ENCODE data around the gene SLC9C1.

The SLC9C1 gene

GRCh38 chr3:112130638-112130993 lies 163.4 kb downstream of the SLC9C1 start:
- DNase-seq (ENCODE audit: low spot score), result no peak

GRCh38 chr3:112129925-112130637 lies 163.9 kb downstream of the SLC9C1 start:
- DNase-seq (ENCODE audit: low spot score), result no peak

GRCh38 chr3:112128843-112129727 lies 164.9 kb downstream of the SLC9C1 start:
- no peak for DNase-seq (ENCODE audit: low spot score)

DNA sequence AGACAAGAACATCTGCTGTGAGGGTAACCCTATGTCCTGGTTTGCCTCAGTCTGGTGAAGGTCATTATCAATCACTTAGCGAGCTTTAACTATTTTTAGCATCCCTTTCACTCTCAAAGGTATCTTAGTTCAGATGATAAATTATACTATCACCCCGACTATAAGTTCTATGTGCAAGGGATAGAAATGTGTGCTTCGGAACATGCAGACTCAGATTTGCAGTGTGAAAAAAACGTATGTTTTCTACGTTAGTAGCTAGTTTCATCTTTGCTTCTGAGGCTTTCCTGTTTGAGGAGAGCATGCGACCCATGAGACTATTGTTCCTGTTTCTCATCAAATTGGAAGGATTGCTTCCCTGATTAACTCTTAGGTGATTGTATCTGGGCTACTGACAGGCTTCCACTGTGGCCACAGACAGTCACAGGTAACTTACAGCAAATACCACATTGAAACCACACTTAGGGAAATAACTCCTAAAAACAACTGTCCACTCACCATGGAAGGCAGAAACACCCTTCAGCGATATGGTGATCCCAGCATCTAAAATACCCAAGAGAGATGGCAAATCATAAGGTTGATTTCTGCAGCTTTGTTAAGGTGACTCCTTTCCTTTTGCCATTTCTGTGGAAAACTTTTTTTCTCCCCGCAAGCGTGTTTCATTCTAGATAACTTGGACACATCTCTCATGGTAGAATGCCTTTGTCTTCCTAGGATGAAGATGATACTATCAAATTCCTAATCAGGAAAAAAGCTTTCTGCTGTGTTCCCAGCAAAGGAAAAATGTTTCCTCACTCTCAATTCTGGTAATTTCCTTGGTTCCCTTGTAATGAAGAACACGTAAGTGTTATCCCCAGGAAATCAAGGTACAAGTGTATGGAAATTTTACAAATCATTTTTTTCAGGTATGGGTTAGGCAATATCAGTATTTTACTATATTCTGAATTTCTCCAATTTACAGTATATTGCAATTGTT lies 166.2 kb downstream of the SLC9C1 start:
- DNase-seq (ENCODE audit: low spot score), result no peak

DNA sequence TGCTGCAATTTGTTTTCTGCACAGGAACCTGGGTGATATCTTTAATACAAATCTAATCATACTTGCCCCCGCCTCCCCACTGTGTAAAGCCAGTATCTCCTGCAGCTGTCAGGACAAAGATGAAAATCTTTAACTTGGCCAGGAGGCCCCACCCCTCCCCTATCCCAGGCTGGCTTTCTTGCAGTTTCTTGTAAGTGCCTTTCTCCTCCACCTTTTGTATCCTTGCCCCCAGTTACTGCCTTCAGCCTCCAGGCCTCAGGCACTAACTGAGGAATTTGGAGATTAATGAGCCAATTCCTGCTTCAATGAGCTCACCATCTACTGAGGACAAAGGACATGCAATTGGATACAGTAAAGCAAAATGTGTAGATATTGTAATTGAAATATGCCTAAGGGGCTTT lies 167.5 kb downstream of the SLC9C1 start:
- no peak for DNase-seq (ENCODE audit: low spot score)

DNA sequence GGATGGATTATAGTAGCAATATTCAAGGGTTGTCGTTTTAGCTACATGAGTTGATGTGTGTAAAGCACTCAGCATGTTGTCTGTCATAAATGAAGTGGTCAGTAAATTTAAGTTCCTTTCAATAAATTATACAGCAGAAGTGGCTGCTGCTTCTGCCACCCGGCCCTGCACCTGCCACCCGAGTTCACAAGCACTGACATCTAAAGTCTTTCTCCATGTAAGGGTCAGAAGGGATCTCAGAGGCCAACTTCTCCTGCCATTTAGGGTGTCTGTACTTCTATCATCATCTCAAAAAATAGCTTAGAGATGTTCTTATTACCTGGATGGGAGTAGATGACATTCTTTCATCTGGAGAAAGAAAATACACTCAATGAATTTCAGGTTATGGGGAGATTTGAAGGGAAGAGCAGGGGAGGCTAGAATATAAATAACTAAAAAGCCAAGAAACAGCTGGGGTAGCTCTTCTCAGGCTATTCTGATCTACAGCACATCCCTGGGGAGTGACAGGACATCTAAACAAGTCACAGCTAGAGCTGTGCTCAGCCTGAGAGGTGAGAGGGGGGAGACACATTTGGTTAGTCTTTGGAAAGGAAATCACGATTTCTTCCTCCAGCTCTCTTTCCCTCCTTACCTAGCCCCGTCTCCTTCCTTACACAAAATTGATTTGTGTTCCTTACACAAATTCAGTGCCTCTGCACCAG lies 169.0 kb downstream of the SLC9C1 start:
- DNase-seq (ENCODE audit: low spot score), result no peak

DNA sequence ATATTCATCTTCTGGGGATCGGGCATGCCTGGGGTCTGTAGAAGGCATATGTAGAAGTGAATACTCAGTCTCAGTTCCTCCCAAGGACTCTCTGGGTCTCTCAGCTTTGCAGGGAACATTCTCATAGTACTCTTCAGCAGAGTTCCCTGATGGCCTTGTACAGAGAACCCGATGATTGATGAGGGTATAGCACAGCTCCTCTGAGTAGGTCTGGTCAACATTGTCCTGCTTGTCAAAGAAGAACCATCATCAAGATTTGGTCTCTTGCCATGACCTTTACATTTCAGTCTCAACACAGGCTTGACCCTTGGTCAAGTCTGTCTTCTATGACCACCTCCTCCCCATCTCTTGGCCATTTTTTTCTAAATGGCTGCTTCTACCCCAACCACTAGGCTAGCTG lies 170.5 kb downstream of the SLC9C1 start:
- no peak for DNase-seq (ENCODE audit: low spot score)

DNA sequence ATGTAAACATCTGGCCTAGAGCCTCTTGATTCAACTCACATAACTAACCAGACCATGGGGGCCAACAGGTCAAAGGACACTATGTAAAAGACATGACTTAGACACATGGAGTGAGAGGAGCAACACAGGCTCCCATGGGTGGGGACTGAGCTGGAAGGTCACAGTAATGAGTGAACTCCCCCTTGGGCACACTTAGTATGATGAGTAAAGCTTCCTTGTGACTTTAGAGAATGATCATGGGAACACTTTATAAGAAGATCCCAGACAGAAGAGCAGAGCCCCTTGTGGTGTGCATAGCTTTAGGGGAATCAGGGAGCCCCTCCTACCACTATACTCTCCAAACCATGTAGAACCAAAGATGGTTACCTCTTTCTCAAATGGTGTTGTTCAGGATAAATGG lies 171.1 kb downstream of the SLC9C1 start:
- DNase-seq (ENCODE audit: low spot score), result no peak

DNA sequence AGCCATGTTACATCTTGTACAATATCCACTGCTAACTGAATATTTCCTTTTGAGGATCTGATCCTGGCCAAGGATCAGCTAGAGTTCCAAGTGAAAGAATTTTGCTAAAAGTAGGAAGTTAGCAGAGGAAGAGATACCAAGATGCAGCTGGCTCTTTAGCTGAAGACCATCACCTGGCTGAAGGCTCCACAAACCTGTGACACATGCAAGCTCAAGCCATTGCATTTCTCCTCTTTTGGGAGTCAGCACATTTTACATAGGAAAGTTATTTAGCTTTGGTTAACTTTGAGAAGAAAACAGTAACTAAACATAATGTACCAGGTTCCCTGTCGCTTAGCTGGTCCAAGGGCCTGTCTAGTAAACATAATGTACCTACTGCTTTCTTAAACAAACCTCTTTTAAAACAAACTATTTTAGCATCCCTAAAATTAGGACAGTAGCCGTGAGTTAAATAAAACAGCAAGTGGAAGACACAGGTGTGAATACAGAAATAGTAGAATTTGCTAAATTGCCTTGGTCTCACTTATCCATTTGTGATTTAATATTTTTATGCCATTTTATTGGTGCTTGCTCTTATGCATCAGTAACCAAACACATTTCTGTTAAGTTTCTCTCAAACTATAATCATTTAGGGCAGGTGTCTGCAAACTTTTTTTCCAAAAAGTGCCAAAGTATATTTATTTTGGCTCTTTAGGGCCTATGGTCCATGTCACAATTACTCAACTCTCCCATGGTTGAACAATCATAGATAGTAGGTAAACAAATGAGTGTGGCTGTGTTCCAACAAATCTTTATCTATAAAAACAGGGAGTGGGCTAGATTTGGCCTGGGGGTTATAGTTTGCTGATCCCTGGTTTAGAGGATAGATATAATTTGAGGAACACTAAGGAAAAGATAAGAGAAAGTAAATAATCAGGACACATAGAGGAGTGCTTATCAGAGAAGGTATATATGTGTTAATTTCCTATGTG lies 172.2 kb downstream of the SLC9C1 start:
- no peak for DNase-seq (ENCODE audit: low spot score)

DNA sequence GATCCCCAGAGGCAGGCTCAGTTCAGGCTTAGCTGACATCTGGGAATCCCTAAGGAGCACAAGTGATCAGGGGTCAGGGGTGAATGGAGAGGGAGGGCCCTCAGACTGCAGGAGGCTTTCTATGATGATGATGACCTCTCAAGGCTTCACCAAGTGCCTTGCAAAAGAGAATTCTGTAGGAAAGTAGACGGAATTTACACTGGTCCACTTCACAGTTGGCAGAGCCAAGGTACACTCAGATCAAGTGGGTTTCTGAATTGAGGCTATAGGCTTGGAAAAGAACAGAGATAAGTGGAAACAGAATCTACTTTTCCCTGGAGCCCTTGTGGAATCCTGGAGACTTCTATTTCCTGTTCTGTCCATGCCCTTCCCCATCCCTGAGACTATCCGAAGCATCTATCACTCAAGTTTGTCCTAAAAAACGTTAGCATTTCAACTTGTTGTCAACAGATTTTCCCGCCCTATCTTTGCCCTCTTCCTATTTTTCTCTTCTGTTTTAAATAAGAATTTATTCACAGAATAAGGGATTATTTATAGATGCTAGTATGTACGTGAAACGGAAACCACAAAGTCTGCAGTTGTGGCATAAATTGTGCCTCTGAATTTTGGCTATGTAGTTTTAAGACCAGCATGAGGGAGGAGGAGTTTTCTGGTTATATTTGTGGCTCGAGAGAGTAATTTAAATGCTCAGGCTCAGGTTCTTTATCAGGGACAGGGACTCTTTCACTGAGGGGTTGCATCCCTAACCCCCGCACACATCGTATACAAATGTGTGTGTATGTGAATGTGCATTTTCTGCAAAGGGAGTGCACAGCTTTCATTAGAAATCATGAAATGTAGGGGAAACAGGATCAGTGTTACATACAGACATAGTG lies 173.8 kb downstream of the SLC9C1 start:
- DNase-seq (ENCODE audit: low spot score), result no peak

DNA sequence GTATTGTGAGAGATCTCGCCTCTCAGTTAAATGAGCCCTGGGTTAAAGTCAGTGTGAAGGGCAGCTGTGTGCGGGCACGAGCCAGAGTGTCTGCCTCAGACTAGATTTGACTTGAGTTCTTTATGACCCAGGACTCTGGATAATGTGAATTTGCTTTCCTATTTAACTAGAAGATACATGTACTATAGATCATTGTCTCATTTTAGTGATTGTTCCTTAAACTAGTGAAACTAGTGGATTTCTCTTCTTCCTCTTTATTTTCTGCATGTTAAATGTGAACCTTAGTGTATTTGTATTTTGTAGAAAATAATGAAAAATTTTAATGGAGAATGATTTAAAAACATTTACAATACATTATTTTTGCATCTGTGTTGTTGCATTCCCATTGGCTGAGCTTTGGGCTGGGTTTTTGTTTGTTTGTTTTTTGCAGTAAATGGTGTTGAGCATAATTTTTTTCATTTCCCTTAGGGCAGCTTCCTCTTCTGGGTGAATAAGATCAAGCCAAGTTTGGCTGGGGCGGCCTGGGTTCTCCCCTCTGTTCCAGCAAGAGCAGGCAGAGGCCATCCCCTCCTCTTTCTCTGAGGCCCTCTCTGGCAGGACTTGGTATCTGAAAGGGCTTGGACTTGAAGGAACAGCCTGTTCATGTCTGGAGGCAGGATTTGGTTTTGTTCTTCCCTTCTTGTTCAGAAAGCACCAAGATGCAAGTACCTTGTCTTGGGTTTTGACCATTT lies 176.0 kb downstream of the SLC9C1 start:
- no peak for DNase-seq (ENCODE audit: low spot score)

DNA sequence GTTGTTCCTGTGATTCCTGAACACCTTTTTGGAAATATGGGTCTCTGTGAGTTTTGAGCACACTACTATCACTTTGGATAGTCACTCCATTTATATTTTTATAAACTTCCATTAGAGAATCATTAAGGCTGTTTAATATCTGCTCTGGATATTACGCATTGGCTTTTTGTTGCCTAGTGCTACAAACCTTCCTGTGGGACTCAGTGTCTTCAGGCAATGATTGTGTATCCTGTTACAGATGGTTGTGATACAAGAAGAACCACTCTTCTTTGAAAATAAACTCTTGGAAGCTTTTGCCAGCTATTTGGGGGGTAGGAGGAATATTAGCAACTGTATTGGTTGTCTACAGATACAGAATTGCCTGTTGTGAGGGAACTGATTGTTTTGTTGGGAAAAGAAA lies 176.6 kb downstream of the SLC9C1 start:
- DNase-seq (ENCODE audit: low spot score), result no peak

GRCh38 chr3:112116748-112117186 lies 177.2 kb downstream of the SLC9C1 start:
- DNase-seq (ENCODE audit: low spot score), result no peak

- no peak for DNase-seq (ENCODE audit: low spot score)
These were observed 178.1 kb downstream of the SLC9C1 start for GRCh38 chr3:112115806-112116383.

GRCh38 chr3:112115161-112115739 lies 178.8 kb downstream of the SLC9C1 start:
- DNase-seq (ENCODE audit: low spot score), result no peak

DNA sequence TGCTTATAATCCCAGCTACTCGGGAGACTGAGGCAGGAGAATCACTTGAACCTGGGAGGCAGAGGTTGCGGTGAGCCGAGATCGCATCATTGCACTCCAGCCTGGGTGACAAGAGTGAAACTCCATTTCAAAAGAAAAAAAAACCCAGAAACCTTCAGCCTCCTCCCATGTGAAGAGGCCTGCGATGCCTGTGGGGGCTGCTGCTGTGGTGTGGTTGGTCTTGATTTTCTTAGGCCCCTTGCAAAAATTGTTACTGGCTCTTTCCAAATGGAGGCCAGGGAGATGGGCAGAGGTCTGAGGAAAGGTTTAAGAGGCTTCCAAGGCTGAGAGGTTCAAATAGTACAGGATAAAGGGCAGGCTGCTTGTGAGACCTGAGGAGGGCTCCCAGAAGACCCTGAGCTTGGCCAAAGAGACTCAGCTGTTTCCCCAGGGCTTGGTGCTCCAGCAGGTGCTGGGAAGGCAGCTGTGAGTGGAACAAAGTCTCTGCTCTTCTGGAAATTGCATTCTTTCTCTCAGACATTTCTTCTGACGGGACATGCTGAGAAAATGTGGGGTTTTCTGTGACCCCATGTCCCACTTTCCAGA lies 179.3 kb downstream of the SLC9C1 start:
- DNase-seq (ENCODE audit: low spot score), result no peak

DNA sequence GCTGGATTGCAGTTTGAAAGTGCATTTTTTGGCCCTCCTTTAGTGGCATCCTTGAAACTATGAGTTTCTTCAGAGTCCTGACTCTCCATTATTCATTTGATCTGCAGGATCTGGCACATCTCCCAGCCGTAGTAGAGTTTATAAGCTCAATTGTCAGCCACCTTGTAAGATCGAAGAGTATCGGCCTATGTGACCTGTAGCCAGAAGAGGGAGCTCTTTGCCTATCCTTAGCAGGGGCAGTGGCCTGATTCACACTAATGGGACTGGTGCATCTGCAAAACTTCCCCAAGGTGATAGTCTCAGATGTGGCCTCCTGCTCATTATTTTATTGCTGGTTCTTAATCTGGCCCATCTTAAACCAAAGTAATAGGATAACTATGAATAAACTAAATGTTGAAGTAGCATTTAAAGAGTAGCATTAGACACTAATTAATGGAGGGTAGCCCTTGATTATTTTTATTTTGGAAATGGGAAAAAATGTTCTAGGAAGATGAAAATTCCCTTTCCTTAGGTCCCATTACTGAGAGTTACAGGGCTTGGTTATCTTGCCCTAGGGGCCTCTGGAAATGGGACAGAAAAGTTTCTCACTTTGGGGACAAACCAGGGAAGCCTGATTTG lies 182.1 kb downstream of the SLC9C1 start:
- DNase-seq (ENCODE audit: low spot score), result peak; percentile 47
